DND-41 (cell line): Measurements from ENCODE around the gene RMI2.

Source experiments
- CTCF ChIP-seq: IDR thresholded peaks from 2 replicates; pipeline ENCODE4 v1.5.1; 2012; ENCODE audit warnings: borderline replicate concordance, low read length, moderate library complexity, mild to moderate bottlenecking; ENCODE audit not compliant: poor library complexity, severe bottlenecking; ENCODE audit errors: extremely low read depth
- EZH2 ChIP-seq: IDR thresholded peaks from 3 replicates; pipeline ENCODE4 v1.6.1; 2012; ENCODE audit warnings: borderline replicate concordance, low read depth, mild to moderate bottlenecking, moderate library complexity, low read length, inconsistent platforms; ENCODE audit not compliant: severe bottlenecking

- no peak for TF ChIP-seq CTCF
- TF ChIP-seq EZH2: no peak
Observed at GRCh38 chr16:11327277-11328171, 17.7 kb upstream of the RMI2 start.
